Measurements from ENCODE around the gene TMEM30B. TPM values are rescaled to one million over a fixed set of nuclear protein-coding genes. Genes with fewer than 3 reads are reported as not detected.
"Not testable (repeated sequence)": the region's sequence is repeated elsewhere in the genome, so short reads cannot be mapped to it uniquely, and the experiment has no call there.

Gene TMEM30B
- total RNA-seq, 1 donor from 2014 or later, result 0.30 TPM

GRCh38 chr14:61308701-61309100, 27.6 kb upstream of the TMEM30B start:
- DNase-seq (ENCODE audit: missing footprints); ATAC-seq; intact Hi-C loops (cut with DNase I): not testable (repeated sequence)

GRCh38 chr14:61308198-61308597, 27.1 kb upstream of the TMEM30B start:
- intact Hi-C loops (cut with DNase I), result no loop called here
- ATAC-seq, result no peak
- DNase-seq (ENCODE audit: missing footprints), result no peak

- ATAC-seq (no peak), DNase-seq (ENCODE audit: missing footprints) (no peak)
- intact Hi-C loops (cut with DNase I), result no loop called here
These were observed 23.6 kb upstream of the TMEM30B start for GRCh38 chr14:61304688-61305087.

- ATAC-seq, result no peak
- intact Hi-C loops (cut with DNase I), result no loop called here
- no peak for DNase-seq (ENCODE audit: missing footprints)
These were observed 19.6 kb upstream of the TMEM30B start for GRCh38 chr14:61300754-61301153.

GRCh38 chr14:61300209-61300608, 19.1 kb upstream of the TMEM30B start:
- DNase-seq (ENCODE audit: missing footprints), result no peak
- no peak for ATAC-seq
- intact Hi-C loops (cut with DNase I), result no loop called here

GRCh38 chr14:61298824-61299223, 17.7 kb upstream of the TMEM30B start:
- DNase-seq (ENCODE audit: missing footprints) (no peak), ATAC-seq (no peak)
- intact Hi-C loops (cut with DNase I), result loop anchor here (5.0 to 10.0 kb wide), 3 partner anchors 138 to 826 kb away; no protein-coding TSS in a partner anchor

GRCh38 chr14:61297581-61297980, 16.4 kb upstream of the TMEM30B start:
- ATAC-seq (no peak), DNase-seq (ENCODE audit: missing footprints) (no peak)
- intact Hi-C loops (cut with DNase I), result loop anchor here (5.0 to 10.0 kb wide), 3 partner anchors 140 to 827 kb away; no protein-coding TSS in a partner anchor

GRCh38 chr14:61296719-61297502, 15.8 kb upstream of the TMEM30B start:
- DNase-seq (ENCODE audit: missing footprints), result no peak
- ATAC-seq, result no peak
- intact Hi-C loops (cut with DNase I), result loop anchor here (5.0 to 10.0 kb wide), 3 partner anchors 140 to 828 kb away; no protein-coding TSS in a partner anchor

- intact Hi-C loops (cut with DNase I), result loop anchor here (5.0 to 10.0 kb wide), 3 partner anchors 141 to 829 kb away; no protein-coding TSS in a partner anchor
These were observed 15.0 kb upstream of the TMEM30B start for GRCh38 chr14:61296151-61296550.

GRCh38 chr14:61290701-61291100, 9.6 kb upstream of the TMEM30B start:
- intact Hi-C loops (cut with DNase I), result loop anchor here (10.0 kb wide), 1 partner anchor 834 kb away; no protein-coding TSS in a partner anchor
- ATAC-seq, result no peak
- DNase-seq (ENCODE audit: missing footprints), result no peak

More at GRCh38 chr14:61296151-61296550, 15.0 kb upstream of the TMEM30B start:
- DNase-seq (ENCODE audit: missing footprints) (no peak), ATAC-seq (peak; percentile 39)

GRCh38 chr14:61288720-61289119, 7.6 kb upstream of the TMEM30B start:
- no peak for ATAC-seq
- intact Hi-C loops (cut with DNase I), result no loop called here
- no peak for DNase-seq (ENCODE audit: missing footprints)

- ATAC-seq (no peak), DNase-seq (ENCODE audit: missing footprints) (no peak)
- intact Hi-C loops (cut with DNase I), result no loop called here
These were observed 7.1 kb upstream of the TMEM30B start for GRCh38 chr14:61288228-61288627.

- no peak for ATAC-seq
- no peak for DNase-seq (ENCODE audit: missing footprints)
- intact Hi-C loops (cut with DNase I), result no loop called here
These were observed 6.1 kb upstream of the TMEM30B start for GRCh38 chr14:61287196-61287595.

GRCh38 chr14:61285364-61285763, 4.2 kb upstream of the TMEM30B start:
- intact Hi-C loops (cut with DNase I), result no loop called here
- DNase-seq (ENCODE audit: missing footprints), result no peak
- no peak for ATAC-seq

- intact Hi-C loops (cut with DNase I), result no loop called here
- DNase-seq (ENCODE audit: missing footprints) (no peak), ATAC-seq (no peak)
These were observed 2.9 kb upstream of the TMEM30B start for GRCh38 chr14:61284001-61284400.

- ATAC-seq, result no peak
- intact Hi-C loops (cut with DNase I), result no loop called here
- no peak for DNase-seq (ENCODE audit: missing footprints)
These were observed 1.6 kb upstream of the TMEM30B start for GRCh38 chr14:61282746-61283145.

- intact Hi-C loops (cut with DNase I), result no loop called here
- no peak for ATAC-seq
- DNase-seq (ENCODE audit: missing footprints), result no peak
These were observed 774 bp upstream of the TMEM30B start for GRCh38 chr14:61281948-61282275.

- intact Hi-C loops (cut with DNase I), result no loop called here
- peak; percentile 82 for DNase-seq (ENCODE audit: missing footprints)
- ATAC-seq, result peak; percentile 79
These were observed 482 bp downstream of the TMEM30B start for GRCh38 chr14:61280526-61281185.

GRCh38 chr14:61280092-61280525, 1.0 kb downstream of the TMEM30B start:
- intact Hi-C loops (cut with DNase I), result no loop called here
- ATAC-seq (peak; percentile 7), DNase-seq (ENCODE audit: missing footprints) (no peak)

GRCh38 chr14:61279082-61279481, 2.1 kb downstream of the TMEM30B start:
- intact Hi-C loops (cut with DNase I), result no loop called here
- ATAC-seq (no peak), DNase-seq (ENCODE audit: missing footprints) (no peak)

Data from Right ventricle myocardium inferior (tissue), 1 donor.